NB4 (cell line): ENCODE results near the gene GRID1.

Source experiments
- DNase-seq: peaks from one replicate; pipeline ENCODE4 v3.0.0; 2010; ENCODE audit warnings: low read depth
- H3K4me3 ChIP-seq: one replicate; pipeline ENCODE4 v1.5.1; 2011; ENCODE audit warnings: mild to moderate bottlenecking, low read depth, low read length, moderate library complexity
- MYC ChIP-seq: IDR thresholded peaks from 2 replicates; pipeline ENCODE4 v1.6.1; 2011; ENCODE audit warnings: low read depth, low read length
- POLR2A ChIP-seq: IDR thresholded peaks from 2 replicates; pipeline ENCODE4 v1.6.1; 2011; ENCODE audit warnings: mild to moderate bottlenecking; ENCODE audit not compliant: insufficient read length; ENCODE audit errors: extremely low read depth
- TF ChIP-seq, protein P1 (sequence below): IDR thresholded peaks from 2 replicates; pipeline ENCODE4 v1.6.1; 2011; ENCODE audit warnings: low read depth, low read length
- TF ChIP-seq, protein P2 (sequence below): IDR thresholded peaks from one replicate; pipeline ENCODE4 v1.5.1; 2012; ENCODE audit warnings: low read depth, low read length

Gene GRID1

DNA sequence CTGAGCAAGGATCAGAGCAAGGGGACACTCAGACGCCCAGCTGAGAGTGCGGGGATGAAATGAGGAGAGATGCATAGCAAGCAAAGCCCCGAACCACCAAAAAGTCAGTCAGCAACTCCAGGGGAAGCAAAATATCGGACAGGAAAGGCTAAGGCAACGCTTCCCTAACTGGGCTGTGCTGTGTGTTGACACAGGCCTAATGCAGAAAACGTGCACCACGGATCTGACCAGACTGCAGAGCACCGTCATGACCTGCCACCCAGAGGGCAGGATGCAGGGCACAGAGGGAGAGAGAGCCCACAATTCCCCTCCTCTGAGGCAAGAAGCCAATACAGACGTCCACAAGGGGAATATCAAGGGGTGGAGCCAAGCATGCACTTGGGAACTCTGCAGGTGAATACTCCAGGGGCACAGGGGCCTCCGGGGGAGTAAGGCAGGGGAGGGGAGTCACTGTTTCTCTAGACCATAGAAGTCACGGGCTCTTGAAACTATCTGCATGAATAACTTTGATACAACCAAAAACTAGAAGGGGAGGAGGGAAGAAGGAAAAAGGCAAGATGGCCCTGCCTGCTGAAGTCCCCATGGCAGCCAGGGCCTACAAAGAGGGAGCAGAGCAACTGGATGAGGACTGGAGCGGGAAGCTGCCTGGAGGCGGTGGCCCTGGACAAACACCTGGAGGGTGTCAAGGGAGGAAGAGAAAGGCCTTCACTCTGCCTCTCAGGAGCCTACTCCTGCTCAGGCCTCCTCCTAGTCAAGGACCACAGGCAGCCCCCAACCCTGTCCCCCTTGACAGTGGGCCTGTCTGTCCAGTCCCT, 26.2 kb downstream of the GRID1 start:
- peak; percentile 20 for DNase-seq
- TF ChIP-seq POLR2A (no peak), MYC (no peak)
- TF ChIP-seq, protein P1, sequence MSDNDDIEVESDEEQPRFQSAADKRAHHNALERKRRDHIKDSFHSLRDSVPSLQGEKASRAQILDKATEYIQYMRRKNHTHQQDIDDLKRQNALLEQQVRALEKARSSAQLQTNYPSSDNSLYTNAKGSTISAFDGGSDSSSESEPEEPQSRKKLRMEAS: no peak
- TF ChIP-seq, protein P2, sequence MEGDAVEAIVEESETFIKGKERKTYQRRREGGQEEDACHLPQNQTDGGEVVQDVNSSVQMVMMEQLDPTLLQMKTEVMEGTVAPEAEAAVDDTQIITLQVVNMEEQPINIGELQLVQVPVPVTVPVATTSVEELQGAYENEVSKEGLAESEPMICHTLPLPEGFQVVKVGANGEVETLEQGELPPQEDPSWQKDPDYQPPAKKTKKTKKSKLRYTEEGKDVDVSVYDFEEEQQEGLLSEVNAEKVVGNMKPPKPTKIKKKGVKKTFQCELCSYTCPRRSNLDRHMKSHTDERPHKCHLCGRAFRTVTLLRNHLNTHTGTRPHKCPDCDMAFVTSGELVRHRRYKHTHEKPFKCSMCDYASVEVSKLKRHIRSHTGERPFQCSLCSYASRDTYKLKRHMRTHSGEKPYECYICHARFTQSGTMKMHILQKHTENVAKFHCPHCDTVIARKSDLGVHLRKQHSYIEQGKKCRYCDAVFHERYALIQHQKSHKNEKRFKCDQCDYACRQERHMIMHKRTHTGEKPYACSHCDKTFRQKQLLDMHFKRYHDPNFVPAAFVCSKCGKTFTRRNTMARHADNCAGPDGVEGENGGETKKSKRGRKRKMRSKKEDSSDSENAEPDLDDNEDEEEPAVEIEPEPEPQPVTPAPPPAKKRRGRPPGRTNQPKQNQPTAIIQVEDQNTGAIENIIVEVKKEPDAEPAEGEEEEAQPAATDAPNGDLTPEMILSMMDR: no peak
- no peak overlapping the region for H3K4me3 ChIP-seq

- no peak overlapping the region for H3K4me3 ChIP-seq
- no peak for DNase-seq
- TF ChIP-seq, protein P2: no peak
- TF ChIP-seq, protein P1: no peak
- TF ChIP-seq POLR2A: no peak
- TF ChIP-seq MYC: no peak
Observed at GRCh38 chr10:86339226-86339865, 27.2 kb downstream of the GRID1 start.

DNA sequence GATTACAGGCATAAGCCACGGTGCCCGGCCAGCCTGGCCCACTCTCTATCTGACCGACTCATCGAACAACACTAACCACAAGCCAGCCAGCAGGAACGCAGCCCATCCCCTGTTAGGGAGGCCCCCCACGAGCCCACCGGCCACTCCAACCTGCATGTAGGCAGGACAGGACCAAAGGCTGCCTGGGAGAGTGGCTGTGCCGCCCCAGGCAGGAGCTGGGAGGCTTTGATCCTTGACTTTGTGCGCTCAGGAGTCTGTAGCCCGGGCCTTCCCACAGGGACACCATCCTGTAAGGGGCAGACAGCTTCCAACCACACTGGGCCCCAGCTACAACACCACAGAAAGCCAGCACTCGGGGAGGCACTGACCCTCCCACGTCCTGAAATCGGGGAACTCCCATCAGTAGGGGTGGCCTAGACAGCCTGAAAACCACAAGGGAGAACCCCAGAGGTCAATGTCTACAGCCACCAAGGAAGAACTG, 29.4 kb downstream of the GRID1 start:
- DNase-seq: peak; percentile 65
- TF ChIP-seq POLR2A: no peak
- TF ChIP-seq, protein P1: no peak
- TF ChIP-seq MYC: no peak
- TF ChIP-seq, protein P2: no peak

DNA sequence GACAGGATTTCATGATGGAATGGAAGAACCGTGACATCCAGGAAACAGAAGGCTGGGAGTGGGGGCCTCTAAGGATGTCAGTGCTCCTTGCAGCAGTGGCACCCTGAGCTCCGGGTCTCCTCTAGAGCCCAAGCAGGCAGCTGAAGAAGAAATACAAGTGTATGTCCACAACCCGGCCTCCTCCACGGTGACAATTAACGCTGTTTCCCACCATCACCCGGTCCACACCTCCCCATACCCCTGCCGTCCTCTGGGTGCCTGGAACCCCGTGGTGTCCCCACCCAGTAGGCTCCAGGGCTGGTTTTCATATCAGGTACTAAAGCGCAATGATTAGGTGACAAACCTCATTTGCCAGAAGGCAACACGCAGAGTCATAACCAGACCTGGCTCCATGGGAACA, 30.3 kb downstream of the GRID1 start:
- H3K4me3 ChIP-seq: no peak overlapping the region
- DNase-seq: no peak
- TF ChIP-seq MYC (no peak), POLR2A (no peak)
- TF ChIP-seq, protein P1: no peak
- TF ChIP-seq, protein P2: no peak

More for the DNA sequence above, 29.4 kb downstream of the GRID1 start:
- no peak overlapping the region for H3K4me3 ChIP-seq

GRCh38 chr10:86335831-86336230, 30.8 kb downstream of the GRID1 start:
- no peak for DNase-seq
- TF ChIP-seq MYC (no peak), POLR2A (no peak)
- TF ChIP-seq, protein P2: no peak

More at GRCh38 chr10:86335831-86336230, 30.8 kb downstream of the GRID1 start:
- no peak overlapping the region for H3K4me3 ChIP-seq
